GM19455 (cell line): Measurements from ENCODE around the gene CAPS.

ENCODE experiments used
- ATAC-seq: cut with Tn5 transposase; IDR thresholded peaks from one replicate; pipeline ENCODE4 v1.9.1; 2021; ENCODE audit not compliant: unreplicated experiment

Gene CAPS

GRCh38 chr19:5933391-5934068 lies 19.5 kb downstream of the CAPS start:
- ATAC-seq: no peak

- no peak for ATAC-seq
Measured at GRCh38 chr19:5934069-5934401, 20.0 kb downstream of the CAPS start.

GRCh38 chr19:5934774-5935472 lies 20.9 kb downstream of the CAPS start:
- no peak for ATAC-seq

- ATAC-seq: no peak
Measured at GRCh38 chr19:5935473-5936291, 21.6 kb downstream of the CAPS start.

- no peak for ATAC-seq
Measured at GRCh38 chr19:5936292-5936592, 22.2 kb downstream of the CAPS start.

GRCh38 chr19:5937550-5937949 lies 23.5 kb downstream of the CAPS start:
- no peak for ATAC-seq

- ATAC-seq: no peak
Measured at GRCh38 chr19:5940260-5941208, 26.5 kb downstream of the CAPS start.

GRCh38 chr19:5941673-5942072 lies 27.6 kb downstream of the CAPS start:
- ATAC-seq: no peak

GRCh38 chr19:5943045-5943444 lies 29.0 kb downstream of the CAPS start:
- no peak for ATAC-seq

- no peak for ATAC-seq
Measured at GRCh38 chr19:5943623-5944022, 29.6 kb downstream of the CAPS start.

GRCh38 chr19:5947435-5947834 lies 33.4 kb downstream of the CAPS start:
- no peak for ATAC-seq

GRCh38 chr19:5948752-5949564 lies 34.9 kb downstream of the CAPS start:
- no peak for ATAC-seq

- ATAC-seq: no peak
Measured at GRCh38 chr19:5949792-5950305, 35.8 kb downstream of the CAPS start.

- ATAC-seq: no peak
Measured at GRCh38 chr19:5950741-5951140, 36.7 kb downstream of the CAPS start.

- no peak for ATAC-seq
Measured at GRCh38 chr19:5951338-5951861, 37.3 kb downstream of the CAPS start.

GRCh38 chr19:5952193-5953029 lies 38.4 kb downstream of the CAPS start:
- no peak for ATAC-seq

- ATAC-seq: no peak
Measured at GRCh38 chr19:5953030-5953589, 39.1 kb downstream of the CAPS start.

- ATAC-seq: no peak
Measured at GRCh38 chr19:5953680-5954213, 39.7 kb downstream of the CAPS start.
